Measurements from ENCODE around the gene CXCL8.

GRCh38 chr4:73761856-73762255, 21.5 kb downstream of the CXCL8 start:
- no peak for TF ChIP-seq CTCF (conservative IDR thresholded peaks at IDR 0.05; ENCODE audit: low read depth, low read length)
- no peak for TF ChIP-seq EZH2 (IDR thresholded peaks at IDR 0.05; ENCODE audit: low read length, unreplicated experiment)
- TF ChIP-seq EZH2phosphoT487 (IDR thresholded peaks at IDR 0.05; ENCODE audit: borderline replicate concordance, low read length) = no peak
